Erythroblast (primary cell): ENCODE measurements around the gene FAM98B.

Source experiments
- GATA1 ChIP-seq: IDR thresholded peaks from 2 replicates; pipeline ENCODE4 v1.6.1; 2011; ENCODE audit warnings: low read depth, mild to moderate bottlenecking, control low read depth, low read length, moderate library complexity
- POLR2A ChIP-seq: IDR thresholded peaks from 2 replicates; pipeline ENCODE4 v1.6.1; 2011; ENCODE audit warnings: mild to moderate bottlenecking, low read length

DNA sequence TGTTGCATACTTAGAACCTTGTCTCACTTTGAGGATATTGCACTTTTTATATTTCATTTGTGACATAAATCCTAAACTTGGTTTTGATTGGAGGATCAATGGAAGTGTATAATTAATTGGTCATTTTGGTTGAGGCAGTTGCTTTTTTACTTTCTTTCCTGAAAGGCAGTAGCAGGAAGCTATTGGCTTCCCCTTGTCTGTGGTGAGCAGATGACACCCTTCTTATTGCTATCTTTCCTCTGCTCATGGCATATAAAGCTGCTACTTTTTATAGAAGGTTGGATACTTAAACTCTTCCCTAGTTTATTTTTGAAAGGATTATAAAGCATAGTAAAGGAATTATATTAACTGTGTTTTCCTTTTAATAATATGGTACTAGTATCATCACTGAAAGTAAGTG is 28.6 kb downstream of the FAM98B start:
- no peak for TF ChIP-seq POLR2A
- TF ChIP-seq GATA1, result no peak
